Measurements from ENCODE around the gene LACC1. TPM values are rescaled to one million over a fixed set of nuclear protein-coding genes. Genes with fewer than 3 reads are reported as not detected.

Gene LACC1
- total RNA-seq, 1 donor from 2014 or later, result 6.3 TPM

- Histone ChIP-seq H3K4me1 (peaks cover 0 to 3% of the 10 kb centered on the region in 2 donors), H3K4me3 (no peak overlapping the region), H3K36me3 (no peaks in the 10 kb centered on the region), H3K27ac (no peak overlapping the region), H3K9me3 (peaks cover 9 to 19% of the 10 kb centered on the region in 2 donors), H3K27me3 (no peaks in the 10 kb centered on the region)
- no peak for DNase-seq (ENCODE audit: low spot score in 2 of 2)
- intact Hi-C loops (cut with DNase I), result no loop called here
- no peak for TF ChIP-seq CTCF (IDR thresholded peaks at IDR 0.05)
Measured at GRCh38 chr13:43846496-43847158, 33.1 kb upstream of the LACC1 start.

- intact Hi-C loops (cut with DNase I), result no loop called here
- H3K27ac ChIP-seq, result no peak overlapping the region
Measured at GRCh38 chr13:43848001-43848649, 31.6 kb upstream of the LACC1 start.

GRCh38 chr13:43850873-43851272 lies 28.8 kb upstream of the LACC1 start:
- no peak overlapping the region for H3K4me3 ChIP-seq
- no peak for DNase-seq (ENCODE audit: low spot score in 2 of 2)
- no peaks in the 10 kb centered on the region for H3K36me3 ChIP-seq
- peaks cover 9 to 51% of the 10 kb centered on the region in 2 donors for H3K9me3 ChIP-seq
- H3K27ac ChIP-seq, result no peak overlapping the region
- TF ChIP-seq CTCF (IDR thresholded peaks at IDR 0.05), result no peak
- intact Hi-C loops (cut with DNase I), result no loop called here
- H3K4me1 ChIP-seq, result peaks cover 0 to 3% of the 10 kb centered on the region in 2 donors
- no peaks in the 10 kb centered on the region for H3K27me3 ChIP-seq

More at GRCh38 chr13:43848001-43848649, 31.6 kb upstream of the LACC1 start:
- peaks cover 9 to 33% of the 10 kb centered on the region in 2 donors for H3K9me3 ChIP-seq
- no peak for DNase-seq (ENCODE audit: low spot score in 2 of 2)
- H3K36me3 ChIP-seq, result no peaks in the 10 kb centered on the region
- H3K4me1 ChIP-seq, result peaks cover 0 to 3% of the 10 kb centered on the region in 2 donors
- TF ChIP-seq CTCF (IDR thresholded peaks at IDR 0.05), result no peak
- no peak overlapping the region for H3K4me3 ChIP-seq
- no peaks in the 10 kb centered on the region for H3K27me3 ChIP-seq

- H3K27ac ChIP-seq, result no peak overlapping the region
- peaks cover 0 to 3% of the 10 kb centered on the region in 2 donors for H3K4me1 ChIP-seq
- H3K36me3 ChIP-seq, result no peaks in the 10 kb centered on the region
- H3K27me3 ChIP-seq, result no peaks in the 10 kb centered on the region
- TF ChIP-seq CTCF (IDR thresholded peaks at IDR 0.05), result no peak
- no peak overlapping the region for H3K4me3 ChIP-seq
- intact Hi-C loops (cut with DNase I), result no loop called here
- no peak for DNase-seq (ENCODE audit: low spot score in 2 of 2)
- peaks cover 9 to 51% of the 10 kb centered on the region in 2 donors for H3K9me3 ChIP-seq
Measured at GRCh38 chr13:43852923-43853404, 26.7 kb upstream of the LACC1 start.

- Histone ChIP-seq H3K36me3 (no peaks in the 10 kb centered on the region), H3K27ac (no peak overlapping the region), H3K4me1 (no peaks in the 10 kb centered on the region), H3K27me3 (no peaks in the 10 kb centered on the region), H3K9me3 (no peaks in the 10 kb centered on the region), H3K4me3 (no peak overlapping the region)
- intact Hi-C loops (cut with DNase I), result no loop called here
- TF ChIP-seq CTCF (IDR thresholded peaks at IDR 0.05), result no peak
- no peak for DNase-seq (ENCODE audit: low spot score in 2 of 2)
Measured at GRCh38 chr13:43861863-43862262, 17.8 kb upstream of the LACC1 start.
